ENCODE measurements around the gene ZNF862.

ZNF862 gene

DNA sequence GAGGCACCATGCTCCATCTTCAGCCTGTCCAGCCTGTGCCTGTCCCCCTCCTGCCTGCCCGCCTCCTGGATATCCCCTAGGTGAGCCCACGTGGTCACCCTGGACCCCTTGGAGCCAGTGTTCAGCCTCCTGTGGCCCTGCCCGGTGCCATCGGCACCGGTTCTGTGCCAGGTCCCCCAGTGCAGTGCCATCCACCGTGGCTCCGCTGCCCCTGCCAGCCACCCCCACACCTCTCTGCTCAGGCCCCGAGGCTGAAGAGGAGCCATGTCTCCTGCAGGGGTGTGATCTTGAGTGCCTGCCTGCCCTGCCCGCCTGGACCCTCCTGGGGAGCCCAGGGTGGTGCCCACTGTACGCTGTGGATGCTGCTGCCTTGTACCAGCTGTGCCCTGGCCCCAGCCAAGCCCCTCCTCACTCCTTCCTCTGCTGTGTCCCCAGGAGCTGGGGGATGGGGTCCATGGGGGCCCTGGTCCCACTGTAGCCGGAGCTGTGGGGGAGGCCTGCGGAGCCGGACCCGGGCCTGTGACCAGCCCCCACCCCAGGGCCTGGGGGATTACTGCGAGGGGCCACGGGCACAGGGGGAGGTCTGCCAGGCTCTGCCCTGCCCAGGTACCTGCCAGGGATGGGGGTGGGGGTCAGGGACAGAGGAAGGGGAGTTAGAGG lies 26.2 kb upstream of the ZNF862 start:
- DNase-seq = no peak

DNA sequence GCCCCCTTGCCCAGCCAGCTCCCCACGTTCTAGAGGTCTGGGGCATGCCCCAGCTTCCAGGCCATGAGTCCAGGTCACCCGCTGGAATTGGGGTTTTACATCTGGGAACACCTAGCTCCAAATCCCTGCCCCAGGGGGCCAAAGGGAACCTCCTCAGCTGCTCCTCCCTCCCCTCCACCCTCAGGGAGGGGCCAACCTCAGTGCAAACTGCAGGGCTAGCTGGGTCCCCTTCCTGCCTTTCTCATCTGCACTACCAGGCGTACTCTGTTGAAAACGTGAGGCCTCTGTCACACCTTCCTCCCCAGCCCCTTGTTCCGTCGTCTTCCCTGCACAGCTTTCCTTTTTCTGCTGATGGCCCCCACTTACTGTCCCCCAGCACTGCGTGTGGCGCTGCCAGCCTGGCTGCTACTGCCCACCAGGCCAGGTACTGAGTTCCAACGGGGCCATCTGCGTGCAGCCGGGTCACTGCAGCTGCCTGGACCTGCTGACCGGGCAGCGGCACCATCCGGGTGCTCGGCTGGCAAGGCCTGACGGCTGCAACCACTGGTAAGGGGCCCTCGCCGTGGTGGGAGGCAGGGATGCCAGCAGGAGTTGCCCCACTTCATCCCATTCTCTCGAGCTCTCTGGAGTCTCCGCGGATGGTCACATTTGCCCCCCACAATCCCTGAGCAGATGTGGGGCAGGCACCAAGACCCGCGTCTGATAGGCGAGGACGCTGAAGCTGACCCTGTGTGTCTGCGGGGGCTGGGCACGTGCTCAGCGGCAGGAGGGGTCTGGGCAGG lies 24.7 kb upstream of the ZNF862 start:
- no peak for DNase-seq

DNA sequence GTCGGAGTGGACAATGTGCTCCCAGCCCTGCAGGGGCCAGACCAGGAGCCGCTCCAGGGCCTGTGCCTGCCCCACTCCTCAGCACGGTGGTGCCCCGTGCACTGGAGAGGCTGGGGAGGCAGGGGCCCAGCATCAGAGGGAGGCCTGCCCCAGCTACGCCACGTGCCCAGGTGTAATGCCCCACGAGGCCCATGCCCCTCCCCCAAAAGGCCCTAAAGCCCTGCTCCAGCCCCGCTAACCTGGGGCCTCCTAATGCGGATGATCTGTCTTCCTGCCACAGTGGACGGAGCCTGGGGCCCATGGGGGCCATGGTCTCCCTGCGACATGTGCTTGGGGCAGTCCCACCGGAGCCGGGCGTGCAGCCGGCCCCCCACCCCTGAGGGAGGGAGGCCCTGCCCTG lies 23.7 kb upstream of the ZNF862 start:
- no peak for DNase-seq

DNA sequence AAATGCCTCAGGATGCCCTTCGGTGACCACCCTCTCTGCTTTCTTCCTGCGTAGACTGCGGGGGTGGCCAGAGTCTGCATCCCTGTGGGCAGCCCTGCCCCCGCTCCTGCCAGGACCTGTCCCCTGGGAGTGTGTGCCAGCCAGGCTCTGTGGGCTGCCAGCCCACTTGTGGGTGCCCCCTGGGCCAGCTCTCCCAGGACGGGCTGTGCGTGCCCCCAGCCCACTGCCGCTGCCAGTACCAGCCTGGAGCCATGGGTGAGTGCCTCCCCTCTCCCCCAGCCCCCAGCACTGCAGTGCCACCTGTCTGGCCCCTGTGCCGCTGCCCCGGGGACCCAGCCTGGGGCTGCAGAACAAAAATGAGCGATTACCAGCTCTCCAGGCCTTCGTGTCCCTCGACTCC lies 23.1 kb upstream of the ZNF862 start:
- no peak for DNase-seq

DNA sequence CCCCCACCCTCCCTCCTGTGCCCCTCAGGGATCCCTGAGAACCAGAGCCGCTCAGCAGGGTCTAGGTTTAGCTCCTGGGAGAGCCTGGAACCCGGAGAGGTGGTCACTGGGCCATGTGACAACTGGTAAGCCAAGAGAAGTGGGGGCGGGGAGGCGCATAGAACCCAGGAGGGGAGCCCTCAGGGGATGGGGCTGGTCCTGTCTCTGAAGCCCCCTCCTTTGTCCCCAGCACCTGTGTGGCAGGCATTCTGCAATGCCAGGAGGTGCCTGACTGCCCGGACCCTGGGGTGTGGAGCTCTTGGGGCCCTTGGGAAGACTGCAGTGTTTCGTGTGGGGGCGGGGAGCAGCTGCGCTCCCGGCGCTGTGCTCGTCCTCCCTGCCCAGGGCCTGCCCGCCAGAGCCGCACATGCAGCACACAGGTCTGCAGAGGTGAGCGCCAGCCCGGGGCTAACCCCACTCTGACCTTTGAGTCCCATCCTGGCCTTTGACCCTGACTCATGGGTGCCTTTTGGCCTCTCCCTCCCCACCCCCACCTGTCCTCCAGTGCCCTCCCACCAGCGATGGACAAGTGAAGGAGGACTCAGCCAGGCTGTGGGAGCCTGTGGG lies 22.4 kb upstream of the ZNF862 start:
- DNase-seq = no peak

DNA sequence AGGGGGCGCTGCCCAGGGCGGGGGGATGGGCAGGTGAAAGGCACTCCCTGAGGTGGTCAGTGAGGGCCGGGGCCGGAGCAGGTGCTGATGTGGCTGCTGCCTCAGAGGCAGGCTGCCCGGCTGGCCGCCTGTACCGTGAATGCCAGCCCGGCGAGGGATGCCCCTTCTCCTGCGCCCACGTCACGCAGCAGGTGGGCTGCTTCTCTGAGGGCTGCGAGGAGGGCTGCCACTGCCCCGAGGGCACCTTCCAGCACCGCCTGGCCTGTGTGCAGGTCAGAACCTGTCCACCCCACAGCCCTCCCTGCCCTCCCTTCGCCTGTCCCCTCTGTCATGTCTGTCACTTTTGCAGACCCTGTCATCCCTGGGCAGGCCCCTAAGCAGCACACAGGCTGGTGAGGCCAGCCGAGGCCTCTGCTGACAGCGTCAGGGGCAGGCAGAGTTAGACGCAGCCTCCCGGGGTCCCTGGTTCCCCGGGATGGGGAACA lies 21.9 kb upstream of the ZNF862 start:
- DNase-seq = no peak

DNA sequence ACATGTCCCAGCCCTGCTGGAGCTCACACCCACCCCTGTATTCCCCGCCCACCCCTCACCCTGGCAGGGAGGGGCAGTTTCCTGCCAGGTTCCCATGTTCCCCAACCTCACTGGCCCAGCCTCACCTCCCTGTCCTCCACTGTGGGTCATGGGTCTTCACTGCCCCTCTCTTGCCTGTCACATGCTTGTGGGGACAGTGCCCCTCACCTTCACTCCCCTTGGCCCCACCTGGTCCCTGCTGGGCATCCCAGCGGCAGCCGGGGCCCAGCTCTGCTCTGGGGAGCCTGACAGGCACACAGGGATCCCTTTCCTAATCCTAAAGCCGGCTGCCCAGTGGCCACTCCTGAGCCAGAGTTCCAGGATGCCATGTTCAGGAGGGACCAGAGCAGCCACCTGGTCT lies 21.4 kb upstream of the ZNF862 start:
- DNase-seq = no peak

DNA sequence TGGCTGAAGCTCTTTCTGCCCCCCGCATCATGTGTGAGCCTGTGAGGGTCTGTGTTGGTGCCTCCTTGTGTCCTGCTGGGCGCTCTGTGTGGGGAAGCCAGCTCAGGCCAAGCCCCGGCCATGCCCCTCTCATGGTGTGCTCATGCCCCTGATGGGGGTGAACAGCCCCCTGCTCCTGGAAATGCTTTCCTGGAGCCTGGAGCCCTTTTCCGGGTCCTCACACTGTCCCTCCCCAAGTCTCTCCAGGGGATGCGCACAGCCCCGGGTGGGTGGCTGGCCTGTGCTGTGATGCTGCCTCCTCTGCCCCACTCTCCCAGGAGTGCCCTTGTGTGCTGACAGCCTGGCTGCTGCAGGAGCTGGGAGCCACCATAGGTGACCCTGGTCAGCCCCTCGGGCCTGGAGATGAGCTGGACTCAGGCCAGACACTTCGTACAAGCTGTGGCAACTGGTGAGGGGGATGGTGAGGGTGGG lies 20.8 kb upstream of the ZNF862 start:
- DNase-seq = no peak

DNA sequence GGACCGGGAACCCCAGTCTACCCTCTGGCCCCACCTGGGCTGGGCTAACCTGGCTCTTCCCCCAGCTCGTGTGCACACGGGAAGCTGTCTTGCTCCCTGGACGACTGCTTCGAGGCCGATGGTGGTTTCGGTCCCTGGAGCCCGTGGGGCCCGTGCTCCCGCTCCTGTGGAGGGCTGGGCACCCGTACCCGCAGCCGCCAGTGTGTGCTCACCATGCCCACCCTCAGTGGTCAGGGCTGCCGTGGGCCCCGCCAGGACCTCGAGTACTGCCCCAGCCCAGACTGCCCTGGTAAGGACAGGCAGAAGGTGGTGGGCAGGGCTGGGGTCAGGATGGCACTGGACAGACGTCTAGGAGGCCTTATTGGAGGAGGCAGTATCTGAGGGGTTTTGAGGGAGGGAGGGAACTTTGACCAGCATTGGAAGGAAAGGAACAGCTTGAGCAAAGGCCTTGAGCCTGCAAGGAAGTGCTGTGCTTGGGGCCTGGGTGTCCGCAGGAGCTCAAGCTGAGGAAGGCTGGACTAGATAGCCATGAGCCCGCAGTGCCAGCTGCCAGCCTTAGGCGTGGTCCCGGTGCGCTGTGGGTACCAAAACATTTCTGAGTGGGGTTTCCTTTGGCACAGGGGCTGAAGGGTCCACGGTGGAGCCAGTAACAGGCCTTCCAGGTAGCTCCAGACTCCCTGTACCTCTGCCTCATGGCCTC lies 20.2 kb upstream of the ZNF862 start:
- DNase-seq = no peak

DNA sequence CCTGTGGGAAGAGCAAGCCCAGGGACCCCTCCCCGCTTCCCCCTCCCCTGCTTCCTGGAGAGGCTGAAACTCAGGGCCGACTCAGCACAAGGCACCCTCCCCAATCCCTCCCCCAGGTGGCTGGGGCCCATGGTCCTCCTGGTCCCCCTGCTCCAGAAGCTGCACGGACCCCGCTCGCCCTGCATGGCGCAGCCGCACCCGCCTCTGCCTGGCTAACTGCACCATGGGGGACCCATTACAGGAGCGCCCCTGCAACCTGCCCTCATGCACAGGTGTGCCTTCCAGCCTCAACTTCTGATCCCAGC lies 19.7 kb upstream of the ZNF862 start:
- no peak for DNase-seq

DNA sequence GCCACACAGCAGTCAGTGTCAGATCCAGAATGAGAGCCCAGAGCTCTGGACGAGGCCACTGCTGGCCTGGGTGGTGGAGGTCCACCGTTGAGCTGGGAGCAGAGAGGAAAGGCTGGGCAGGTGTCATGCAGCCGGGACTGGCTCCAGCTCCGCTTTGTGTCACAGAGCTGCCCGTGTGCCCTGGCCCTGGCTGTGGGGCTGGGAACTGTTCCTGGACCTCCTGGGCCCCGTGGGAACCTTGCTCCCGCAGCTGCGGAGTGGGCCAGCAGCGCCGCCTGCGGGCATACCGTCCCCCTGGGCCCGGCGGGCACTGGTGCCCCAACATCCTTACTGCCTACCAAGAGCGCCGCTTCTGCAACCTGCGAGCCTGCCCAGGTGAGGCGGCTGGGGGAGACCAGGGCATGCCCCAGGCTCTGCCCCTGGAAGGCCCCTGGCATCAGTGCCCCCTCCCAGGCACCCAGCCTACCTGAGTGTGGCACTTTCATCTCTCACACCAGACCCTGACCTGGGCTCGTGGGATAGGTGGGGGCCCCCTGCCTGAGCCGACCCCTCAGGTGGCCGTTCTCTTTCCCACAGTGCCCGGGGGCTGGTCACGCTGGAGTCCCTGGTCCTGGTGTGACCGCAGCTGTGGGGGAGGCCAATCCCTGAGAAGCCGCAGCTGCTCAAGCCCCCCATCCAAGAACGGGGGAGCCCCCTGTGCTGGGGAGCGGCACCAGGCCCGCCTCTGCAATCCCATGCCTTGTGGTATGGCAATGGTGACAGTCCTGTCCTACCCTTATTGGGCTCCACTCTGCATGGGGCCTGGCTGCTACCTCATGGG lies 18.8 kb upstream of the ZNF862 start:
- DNase-seq = no peak

DNA sequence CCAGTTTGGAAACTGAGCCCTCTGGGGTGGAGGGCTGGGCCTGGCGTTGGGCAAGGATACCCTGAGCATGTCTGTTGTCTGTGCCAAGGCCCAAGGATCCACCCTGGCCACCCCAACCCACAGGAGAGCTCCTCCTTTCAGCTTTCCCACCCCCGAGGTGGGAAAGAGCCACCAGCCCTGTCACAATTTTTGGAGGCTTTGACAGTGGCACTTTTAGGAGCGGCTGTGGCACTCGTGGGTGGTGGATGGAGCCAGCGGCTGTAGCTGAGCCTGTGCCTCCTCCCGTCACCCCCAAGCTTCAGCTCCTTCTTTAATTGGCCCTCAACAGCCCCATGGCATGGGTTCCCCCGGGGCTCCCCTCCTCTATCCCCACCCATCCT lies 18.2 kb upstream of the ZNF862 start:
- DNase-seq = no peak

DNA sequence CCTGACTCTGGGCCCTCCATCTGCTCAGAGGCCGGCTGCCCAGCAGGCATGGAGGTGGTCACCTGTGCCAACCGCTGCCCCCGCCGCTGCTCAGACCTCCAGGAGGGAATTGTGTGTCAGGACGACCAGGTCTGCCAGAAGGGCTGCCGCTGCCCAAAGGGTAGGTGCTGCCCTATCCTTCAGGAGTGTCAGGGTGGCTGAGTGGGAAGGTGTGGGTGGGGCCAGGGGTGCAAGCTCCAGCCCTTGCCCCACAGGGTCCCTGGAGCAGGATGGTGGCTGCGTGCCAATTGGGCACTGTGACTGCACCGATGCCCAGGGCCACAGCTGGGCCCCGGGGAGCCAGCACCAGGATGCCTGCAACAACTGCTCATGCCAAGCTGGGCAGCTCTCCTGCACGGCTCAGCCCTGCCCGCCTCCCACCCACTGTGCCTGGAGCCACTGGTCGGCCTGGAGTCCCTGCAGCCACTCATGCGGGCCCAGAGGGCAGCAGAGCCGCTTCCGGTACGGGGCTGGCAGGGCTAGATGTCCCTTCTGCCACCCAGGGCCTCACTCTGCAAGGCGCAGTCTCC lies 17.5 kb upstream of the ZNF862 start:
- DNase-seq = no peak

DNA sequence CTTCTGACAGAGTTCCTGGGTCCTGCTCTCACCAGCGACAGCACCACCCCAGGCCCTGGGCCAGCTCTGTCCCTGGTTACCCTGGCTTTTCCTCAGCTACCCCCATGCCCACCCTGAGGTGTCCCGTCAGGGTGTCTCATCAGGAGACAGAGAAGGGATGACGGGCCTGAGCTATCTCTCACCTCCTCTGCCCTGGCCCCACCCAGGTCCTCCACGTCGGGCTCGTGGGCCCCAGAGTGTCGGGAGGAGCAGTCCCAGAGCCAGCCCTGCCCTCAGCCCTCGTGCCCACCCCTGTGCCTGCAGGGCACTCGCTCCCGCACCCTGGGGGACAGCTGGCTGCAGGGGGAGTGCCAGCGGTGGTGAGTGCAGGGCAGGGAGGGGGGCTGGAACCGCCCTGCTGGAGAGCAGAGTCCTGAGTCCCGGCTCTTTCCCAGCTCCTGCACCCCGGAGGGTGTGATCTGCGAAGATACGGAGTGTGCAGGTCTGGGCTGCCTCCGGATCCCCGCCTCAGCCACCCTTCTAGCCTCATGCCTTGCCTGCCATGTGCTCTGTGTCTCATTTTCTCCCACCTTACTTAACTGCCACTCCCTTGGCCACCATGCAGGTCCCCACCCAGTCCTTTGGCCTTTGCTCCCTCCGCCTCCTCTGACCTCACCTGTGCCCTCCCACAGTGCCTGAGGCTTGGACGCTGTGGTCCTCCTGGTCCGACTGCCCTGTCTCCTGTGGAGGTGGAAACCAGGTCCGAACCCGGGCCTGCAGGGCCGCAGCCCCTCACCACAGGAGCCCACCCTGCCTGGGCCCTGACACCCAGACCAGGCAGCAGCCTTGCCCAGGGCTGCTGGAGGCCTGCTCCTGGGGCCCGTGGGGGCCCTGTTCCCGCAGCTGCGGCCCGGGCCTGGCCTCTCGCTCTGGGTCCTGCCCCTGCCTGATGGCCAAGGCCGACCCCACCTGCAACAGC lies 16.7 kb upstream of the ZNF862 start:
- DNase-seq = no peak

DNA sequence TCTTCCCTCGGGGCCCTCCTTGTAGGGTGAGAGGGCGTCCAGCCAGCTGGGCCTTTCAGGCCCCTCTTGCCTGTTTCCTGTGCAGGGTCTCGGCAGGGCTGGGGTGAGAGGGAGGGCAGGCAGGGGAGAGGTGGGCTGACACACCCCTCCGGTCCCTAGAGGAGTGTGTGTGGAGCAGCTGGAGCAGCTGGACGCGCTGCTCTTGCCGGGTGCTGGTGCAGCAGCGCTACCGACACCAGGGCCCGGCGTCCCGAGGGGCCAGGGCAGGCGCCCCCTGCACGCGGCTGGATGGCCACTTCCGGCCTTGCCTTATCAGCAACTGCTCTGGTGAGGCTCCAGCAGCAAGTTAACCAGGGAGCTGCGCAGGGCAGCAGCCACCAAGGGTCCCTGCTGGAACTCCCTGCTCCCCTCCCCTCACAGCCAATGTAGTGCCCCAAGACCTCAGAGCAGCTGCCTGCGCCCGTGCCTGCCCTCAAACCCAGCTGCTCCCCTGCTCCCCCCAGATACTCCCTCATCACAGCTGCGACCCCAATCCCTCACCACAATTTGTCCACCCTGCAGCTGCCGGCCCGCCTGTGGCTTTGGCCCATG lies 15.7 kb upstream of the ZNF862 start:
- no peak for DNase-seq

DNA sequence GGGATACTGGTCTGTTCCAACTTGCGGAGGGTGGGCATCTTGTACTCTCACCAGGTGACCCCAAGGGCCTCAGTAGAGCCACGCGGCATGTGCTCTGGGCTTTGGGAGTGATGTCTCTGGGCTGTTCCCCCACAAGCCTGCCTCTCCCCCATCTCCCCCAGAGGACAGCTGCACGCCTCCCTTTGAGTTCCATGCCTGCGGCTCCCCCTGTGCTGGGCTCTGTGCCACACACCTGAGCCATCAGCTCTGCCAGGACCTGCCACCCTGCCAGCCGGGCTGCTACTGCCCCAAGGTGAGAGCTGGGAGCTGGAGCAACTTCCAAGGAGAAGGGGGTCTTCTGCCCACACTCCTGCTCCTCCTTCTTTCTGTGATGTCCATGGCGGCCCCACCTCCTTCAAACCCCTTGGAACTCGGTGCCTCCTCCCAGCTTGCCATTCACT lies 15.0 kb upstream of the ZNF862 start:
- DNase-seq = no peak

DNA sequence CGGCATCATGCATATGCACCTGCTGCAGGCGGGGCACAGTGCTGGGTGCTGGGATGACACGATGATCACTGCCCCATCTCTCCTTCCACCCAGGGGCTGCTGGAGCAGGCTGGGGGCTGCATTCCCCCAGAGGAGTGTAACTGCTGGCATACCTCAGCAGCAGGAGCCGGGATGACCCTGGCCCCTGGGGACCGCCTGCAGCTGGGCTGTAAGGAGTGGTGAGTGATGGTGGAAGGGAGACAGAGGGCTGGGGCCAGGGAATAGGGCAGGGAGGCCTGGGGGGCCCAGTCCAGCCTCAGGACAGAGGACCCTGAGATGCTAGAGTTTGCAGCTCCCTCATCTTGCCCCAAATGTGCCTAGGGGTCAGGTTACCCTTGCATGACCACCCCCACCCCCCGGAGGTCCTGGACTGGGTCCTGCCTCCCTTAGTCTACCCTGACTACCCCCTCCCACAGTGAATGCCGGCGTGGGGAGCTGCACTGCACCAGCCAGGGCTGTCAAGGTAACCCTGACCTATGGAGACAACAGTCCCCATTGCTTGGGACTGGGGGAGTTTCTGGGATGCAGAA lies 14.5 kb upstream of the ZNF862 start:
- no peak for DNase-seq

DNA sequence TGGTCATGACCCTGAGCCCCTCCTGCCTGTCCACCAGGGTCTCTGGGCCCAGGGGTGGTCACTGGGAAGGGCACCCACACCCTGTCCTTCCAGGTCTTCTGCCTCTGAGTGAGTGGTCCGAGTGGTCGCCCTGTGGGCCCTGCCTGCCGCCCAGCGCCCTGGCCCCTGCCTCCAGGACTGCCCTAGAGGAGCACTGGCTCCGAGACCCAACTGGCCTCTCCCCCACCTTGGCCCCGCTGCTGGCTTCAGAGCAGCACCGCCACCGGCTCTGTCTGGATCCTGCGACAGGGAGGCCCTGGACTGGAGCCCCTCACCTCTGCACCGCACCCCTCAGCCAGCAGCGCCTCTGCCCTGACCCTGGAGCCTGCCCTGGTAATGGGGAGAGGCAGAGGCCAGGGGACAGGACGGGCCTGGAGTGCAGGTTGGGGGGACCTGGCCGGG lies 13.9 kb upstream of the ZNF862 start:
- no peak for DNase-seq

DNA sequence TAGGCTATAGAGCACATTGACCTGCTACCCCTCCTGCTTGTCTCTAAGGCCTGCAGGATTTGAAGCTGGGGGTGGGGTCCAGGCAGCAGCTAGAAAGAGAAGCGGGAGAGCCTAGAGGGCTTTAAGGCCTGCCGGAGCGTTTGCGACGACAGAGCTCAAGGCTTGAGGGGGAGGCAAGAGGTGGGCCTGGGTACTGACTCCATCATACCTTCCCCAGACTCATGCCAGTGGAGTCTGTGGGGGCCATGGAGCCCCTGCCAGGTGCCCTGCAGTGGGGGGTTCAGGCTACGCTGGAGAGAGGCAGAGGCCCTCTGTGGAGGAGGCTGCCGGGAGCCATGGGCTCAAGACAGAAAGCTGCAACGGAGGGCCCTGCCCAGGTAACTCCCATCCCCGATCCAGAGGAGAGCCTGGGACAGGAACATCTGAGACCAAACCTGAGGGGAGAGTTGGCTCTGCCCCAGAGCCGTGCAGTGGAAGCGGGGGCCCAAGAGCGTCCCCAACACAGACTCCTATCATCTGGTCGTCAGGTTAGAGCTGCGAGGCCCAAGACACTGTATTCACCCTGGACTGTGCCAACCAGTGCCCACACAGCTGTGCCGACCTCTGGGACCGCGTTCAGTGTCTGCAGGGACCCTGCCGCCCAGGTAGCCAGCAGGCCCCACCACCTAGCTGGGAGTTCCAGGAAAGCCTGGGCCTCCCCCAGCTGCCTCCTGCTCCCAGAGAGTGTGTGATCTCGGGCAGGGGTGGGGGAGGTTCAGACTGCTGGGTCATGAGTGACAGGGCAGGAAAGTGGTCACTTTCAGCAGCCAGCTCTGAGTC lies 13.2 kb upstream of the ZNF862 start:
- no peak for DNase-seq
